ENCODE data around the gene CASP8.

The CASP8 gene

DNA sequence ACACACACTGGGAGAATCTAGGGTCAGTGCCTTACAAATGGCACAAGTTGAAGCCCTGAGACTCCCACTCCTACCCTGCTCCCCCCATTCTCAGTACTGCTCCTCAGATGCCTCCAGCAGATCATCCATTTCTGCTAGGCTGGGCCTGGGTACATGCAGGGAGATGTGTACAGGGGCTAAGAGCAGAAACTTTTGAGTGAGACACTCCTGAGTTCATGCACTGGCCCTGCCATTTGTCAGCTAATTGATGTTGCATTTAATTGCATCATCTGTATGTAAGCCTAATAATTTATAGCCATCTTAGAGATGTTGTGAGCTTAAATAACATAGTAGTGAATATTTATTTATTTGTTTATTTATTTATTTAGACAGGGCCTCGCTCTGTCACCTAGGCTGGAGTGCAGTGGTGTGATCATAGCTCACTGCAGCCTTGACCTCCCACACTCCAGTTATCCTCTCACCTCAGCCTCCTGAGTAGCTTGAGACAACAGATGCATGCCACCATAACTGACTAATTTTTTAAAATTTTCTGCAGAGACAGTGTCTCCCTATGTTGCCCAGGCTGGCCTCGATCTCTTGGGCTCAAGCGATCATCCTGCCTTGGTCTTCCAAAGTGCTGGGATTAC is 4.8 kb upstream of the CASP8 start:
- Mint-ChIP-seq H3K36me3 (ENCODE audit: low read depth) (peaks cover 26% of the 10 kb centered on the region), H3K27ac (peak overlapping the region; percentile 97), H3K4me3 (peak overlapping the region; percentile 15), H3K27me3 (ENCODE audit: low read depth) (no peaks in the 10 kb centered on the region), H3K9me3 (peaks cover 9% of the 10 kb centered on the region), H3K4me1 (ENCODE audit: low read depth) (peaks cover 62% of the 10 kb centered on the region)

DNA sequence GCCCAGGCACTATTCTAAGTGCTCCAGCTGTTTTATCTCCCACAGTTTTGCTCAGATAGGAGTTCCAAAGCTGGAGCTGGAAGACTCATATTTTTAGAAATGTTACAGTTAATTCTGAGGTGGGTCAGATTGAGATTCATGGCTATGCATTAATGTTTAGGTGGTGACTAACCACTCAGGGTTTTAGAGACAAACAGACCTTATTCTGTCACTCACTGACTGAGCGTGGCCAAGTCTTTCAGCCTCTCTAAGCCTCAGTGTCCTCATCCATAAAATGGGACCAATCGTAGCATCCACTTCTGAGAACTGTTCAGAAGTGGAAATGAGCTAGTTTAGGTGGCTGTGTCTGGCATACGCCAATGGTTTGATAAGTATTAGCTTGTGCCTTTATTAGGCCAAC is 4.3 kb upstream of the CASP8 start:
- Mint-ChIP-seq H3K36me3 (ENCODE audit: low read depth) (peaks cover 23% of the 10 kb centered on the region), H3K27me3 (ENCODE audit: low read depth) (no peaks in the 10 kb centered on the region), H3K4me3 (no peak overlapping the region), H3K9me3 (peaks cover 4% of the 10 kb centered on the region), H3K4me1 (ENCODE audit: low read depth) (peaks cover 57% of the 10 kb centered on the region), H3K27ac (peak overlapping the region; percentile 97)

DNA sequence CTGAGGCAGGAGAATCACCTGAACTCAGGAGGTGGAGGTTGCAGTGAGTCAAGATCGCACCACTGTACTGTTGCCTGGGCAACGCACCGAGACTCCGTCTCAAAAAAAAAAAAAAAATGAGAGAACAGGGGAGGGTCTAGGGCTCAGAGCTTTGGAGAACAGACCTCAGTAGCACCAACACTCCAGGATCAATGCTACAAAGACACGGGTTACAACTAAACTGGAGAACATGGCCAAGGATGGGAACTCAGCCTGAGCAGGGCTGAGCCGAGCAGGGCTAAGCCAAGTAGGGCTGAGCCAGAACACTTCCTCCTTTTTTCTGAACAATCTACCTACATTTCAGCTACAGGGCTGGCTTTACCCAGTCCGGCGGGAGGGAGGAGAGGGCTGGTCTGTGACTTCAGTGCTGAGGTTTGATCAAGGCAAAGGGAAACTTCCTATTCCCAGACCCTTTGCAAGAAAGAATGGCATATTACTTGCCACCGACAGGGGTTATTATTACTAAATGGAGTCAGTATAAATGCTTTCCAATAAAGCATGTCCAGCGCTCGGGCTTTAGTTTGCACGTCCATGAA is 2.9 kb upstream of the CASP8 start:
- Mint-ChIP-seq H3K9me3 (no peaks in the 10 kb centered on the region), H3K36me3 (ENCODE audit: low read depth) (peaks cover 24% of the 10 kb centered on the region), H3K27me3 (ENCODE audit: low read depth) (no peaks in the 10 kb centered on the region), H3K4me3 (peak overlapping the region; percentile 91), H3K4me1 (ENCODE audit: low read depth) (peaks cover 50% of the 10 kb centered on the region), H3K27ac (peak overlapping the region; percentile 97)

DNA sequence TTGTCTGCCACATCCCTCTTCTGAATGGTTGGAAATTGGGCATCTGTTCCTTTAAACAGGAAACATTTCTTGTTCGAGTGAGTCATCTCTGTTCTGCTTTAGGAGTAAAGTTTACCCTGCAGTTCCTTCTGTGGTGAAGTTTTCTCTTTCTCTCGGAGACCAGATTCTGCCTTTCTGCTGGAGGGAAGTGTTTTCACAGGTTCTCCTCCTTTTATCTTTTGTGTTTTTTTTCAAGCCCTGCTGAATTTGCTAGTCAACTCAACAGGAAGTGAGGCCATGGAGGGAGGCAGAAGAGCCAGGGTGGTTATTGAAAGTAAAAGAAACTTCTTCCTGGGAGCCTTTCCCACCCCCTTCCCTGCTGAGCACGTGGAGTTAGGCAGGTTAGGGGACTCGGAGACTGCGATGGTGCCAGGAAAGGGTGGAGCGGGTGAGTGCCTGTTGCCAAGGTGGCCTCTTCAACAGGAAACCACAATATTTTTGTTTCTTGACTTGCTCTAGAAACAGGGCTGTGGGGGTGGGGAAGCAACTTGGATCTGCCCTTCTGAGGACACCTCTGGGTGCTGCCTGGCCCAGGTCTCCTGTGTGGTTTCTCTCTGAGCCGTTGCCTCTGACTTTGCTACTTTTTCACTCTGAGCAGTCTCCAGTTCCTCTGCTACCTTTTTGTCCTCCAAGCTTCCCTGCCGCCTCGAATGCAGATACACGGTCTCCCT is 2.2 kb upstream of the CASP8 start:
- Mint-ChIP-seq H3K27ac (peak overlapping the region; percentile 97), H3K9me3 (no peaks in the 10 kb centered on the region), H3K4me1 (ENCODE audit: low read depth) (peaks cover 49% of the 10 kb centered on the region), H3K27me3 (ENCODE audit: low read depth) (no peaks in the 10 kb centered on the region), H3K36me3 (ENCODE audit: low read depth) (peaks cover 25% of the 10 kb centered on the region), H3K4me3 (peak overlapping the region; percentile 91)

DNA sequence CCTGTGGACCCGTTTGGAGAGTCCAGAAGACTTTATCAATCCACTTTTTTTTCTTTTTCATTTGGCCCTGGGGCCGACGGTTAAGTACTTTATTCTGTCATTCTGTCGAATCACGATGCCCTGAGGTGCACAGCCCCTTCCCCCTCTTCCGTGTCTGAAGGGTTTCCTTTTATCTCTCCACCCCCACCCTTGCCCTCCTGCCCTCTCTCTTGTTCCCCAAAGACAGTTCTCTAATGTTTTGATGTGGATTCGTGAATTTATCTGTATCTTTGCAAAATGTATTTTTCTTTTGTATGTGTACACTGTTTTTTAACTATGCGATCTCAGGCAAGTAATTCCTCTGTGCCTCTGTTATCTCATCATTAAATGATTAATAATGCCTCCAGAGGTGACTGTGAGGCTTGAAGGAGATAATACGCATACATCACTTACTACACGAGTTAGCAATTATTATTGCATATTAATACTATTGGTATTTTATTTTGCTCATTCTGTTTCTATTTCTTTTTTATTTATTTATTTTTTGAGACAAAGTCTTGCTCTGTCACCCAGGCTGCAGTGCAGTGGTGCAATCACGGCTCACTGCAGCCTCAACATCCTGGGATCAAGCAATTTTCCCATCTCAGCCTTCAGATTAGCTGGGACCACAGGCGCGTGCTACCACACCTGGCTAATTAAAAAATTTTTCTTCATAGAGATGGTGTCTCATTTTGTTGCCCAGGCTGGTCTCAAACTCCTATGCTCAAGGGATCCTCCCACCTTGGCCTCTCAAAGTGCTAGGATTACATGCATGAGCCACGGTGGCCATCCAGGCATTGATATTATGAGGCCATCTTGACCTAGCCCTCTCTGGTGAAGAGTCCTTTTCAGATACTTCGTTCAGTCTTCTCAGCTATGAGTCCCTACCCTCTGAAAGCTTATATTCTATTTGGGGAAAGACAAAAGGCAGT is 1.4 kb upstream of the CASP8 start:
- Mint-ChIP-seq H3K9me3 (no peaks in the 10 kb centered on the region), H3K27me3 (ENCODE audit: low read depth) (no peaks in the 10 kb centered on the region), H3K36me3 (ENCODE audit: low read depth) (peaks cover 27% of the 10 kb centered on the region), H3K4me3 (peak overlapping the region; percentile 91), H3K27ac (peak overlapping the region; percentile 97), H3K4me1 (ENCODE audit: low read depth) (peaks cover 53% of the 10 kb centered on the region)

DNA sequence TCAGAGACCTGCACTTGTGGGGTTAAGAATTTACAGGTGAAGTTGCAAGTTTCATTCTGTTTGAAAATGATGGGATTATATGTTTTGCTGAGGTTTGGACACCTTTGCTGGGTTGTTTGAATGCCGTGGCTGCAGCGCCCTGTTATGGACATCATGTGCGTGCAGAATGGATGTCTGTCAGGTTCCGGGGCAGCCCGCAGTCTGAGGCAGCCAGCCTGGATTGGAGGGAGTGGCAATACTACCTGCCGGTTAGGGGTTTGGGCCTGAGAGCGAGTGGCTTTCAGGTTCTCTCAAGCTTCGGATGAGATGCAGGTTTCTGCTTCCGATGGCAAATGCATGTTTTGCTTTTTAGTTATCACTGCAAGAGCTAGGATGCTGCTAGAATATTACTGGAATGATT is 1.1 kb downstream of the CASP8 start:
- Mint-ChIP-seq H3K4me3 (peak overlapping the region; percentile 94), H3K9me3 (no peaks in the 10 kb centered on the region), H3K27ac (peak overlapping the region; percentile 97), H3K27me3 (ENCODE audit: low read depth) (no peaks in the 10 kb centered on the region), H3K4me1 (ENCODE audit: low read depth) (peaks cover 57% of the 10 kb centered on the region), H3K36me3 (ENCODE audit: low read depth) (peaks cover 30% of the 10 kb centered on the region)

DNA sequence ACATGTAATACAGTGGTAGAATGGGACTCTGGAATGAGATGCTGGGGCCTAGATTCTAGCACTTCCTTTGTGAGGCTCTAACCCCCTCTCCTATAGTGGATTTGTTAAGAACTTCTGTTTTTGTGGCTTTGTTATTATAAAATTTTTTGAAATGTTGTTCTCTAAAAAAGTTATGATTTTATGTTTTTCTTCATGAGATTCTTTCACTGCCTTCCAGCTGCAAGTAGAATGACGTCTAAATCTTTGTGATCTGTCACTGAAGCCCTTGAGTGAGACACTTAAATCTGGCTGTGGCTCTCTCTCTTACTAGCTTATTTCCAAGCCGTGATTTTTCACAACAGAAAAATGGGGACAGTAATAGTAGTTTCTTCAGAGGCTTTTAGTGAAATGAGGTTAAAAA is 1.6 kb downstream of the CASP8 start:
- Mint-ChIP-seq H3K9me3 (no peaks in the 10 kb centered on the region), H3K27ac (peak overlapping the region; percentile 97), H3K27me3 (ENCODE audit: low read depth) (no peaks in the 10 kb centered on the region), H3K4me1 (ENCODE audit: low read depth) (peaks cover 59% of the 10 kb centered on the region), H3K36me3 (ENCODE audit: low read depth) (peaks cover 34% of the 10 kb centered on the region), H3K4me3 (peak overlapping the region; percentile 94)

DNA sequence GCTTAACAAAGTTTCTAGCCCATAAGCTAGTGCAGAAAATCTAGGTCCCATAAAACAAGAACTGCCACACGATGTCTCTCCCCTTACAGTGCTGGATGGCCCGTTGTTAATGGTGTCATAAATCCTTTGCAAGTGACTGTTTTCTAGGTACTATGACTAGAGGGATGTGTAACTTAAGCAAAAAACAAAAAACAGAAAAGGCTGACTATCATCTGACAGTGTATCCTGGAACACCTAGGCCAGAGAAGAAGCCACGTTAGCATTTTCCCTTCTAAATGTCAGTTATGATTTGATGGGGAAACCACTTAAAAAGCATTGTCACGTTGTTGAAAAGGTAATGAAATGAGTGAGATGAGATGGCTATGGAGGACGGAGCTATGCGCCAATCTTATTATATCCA is 2.4 kb downstream of the CASP8 start:
- Mint-ChIP-seq H3K27ac (peak overlapping the region; percentile 88), H3K4me1 (ENCODE audit: low read depth) (peaks cover 60% of the 10 kb centered on the region), H3K27me3 (ENCODE audit: low read depth) (no peaks in the 10 kb centered on the region), H3K36me3 (ENCODE audit: low read depth) (peaks cover 38% of the 10 kb centered on the region), H3K4me3 (peak overlapping the region; percentile 81), H3K9me3 (no peaks in the 10 kb centered on the region)

DNA sequence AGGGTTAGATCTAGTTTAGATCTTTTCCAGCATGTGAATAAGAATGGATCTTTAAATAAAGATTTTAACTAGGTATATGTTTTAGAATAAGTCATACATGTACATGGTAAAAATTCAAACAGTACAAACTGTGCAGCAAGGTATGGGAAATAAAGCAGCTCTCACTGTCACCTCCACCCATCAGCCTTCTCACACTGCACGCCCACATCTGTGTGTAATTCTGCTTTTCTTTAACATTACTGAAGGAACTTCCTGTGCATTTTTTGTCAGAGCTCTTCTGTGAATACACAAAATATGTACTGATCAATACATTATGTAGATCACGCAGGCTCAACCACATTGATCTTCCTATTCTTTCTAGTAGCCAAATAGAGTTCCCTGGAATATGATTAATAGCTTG is 3.4 kb downstream of the CASP8 start:
- Mint-ChIP-seq H3K36me3 (ENCODE audit: low read depth) (peaks cover 42% of the 10 kb centered on the region), H3K27me3 (ENCODE audit: low read depth) (no peaks in the 10 kb centered on the region), H3K27ac (peak overlapping the region; percentile 88), H3K9me3 (no peaks in the 10 kb centered on the region), H3K4me3 (peak overlapping the region; percentile 81), H3K4me1 (ENCODE audit: low read depth) (peaks cover 55% of the 10 kb centered on the region)

DNA sequence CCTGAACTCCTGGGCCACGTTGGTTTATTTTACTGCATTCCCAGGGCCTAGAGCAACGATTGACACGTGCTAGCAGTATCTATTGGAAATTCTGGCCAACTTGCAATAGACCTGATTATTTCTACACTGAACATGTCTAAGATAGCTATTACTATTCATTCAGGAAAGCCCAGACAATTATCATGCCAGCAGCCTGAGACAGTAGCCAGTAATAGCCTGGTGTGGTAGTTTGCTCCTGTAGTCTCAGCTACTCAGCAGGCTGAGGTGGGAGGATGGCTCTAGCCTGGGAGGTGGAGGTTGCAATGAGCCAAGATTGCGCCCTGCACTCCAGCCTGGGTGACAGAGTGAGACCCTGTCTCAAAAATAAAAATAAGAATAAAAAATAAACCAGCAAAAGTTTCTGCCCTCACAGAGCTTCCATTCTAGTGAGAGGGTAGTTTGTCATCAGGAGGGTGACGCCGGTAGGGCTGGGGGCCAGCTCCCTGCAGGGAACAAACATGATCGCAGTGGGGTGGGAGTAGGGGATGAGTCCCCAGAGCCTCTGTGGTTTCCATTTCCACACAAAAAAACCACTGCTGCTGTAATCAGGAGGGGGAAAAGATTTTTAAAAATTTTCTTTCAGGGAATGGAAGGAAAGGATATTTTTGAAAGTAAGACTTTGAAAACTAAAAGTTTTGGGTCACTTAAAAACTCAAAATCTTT is 4.3 kb downstream of the CASP8 start:
- Mint-ChIP-seq H3K36me3 (ENCODE audit: low read depth) (peaks cover 47% of the 10 kb centered on the region), H3K9me3 (no peaks in the 10 kb centered on the region), H3K27me3 (ENCODE audit: low read depth) (no peaks in the 10 kb centered on the region), H3K4me3 (peak overlapping the region; percentile 81), H3K27ac (peak overlapping the region; percentile 88), H3K4me1 (ENCODE audit: low read depth) (peaks cover 53% of the 10 kb centered on the region)

DNA sequence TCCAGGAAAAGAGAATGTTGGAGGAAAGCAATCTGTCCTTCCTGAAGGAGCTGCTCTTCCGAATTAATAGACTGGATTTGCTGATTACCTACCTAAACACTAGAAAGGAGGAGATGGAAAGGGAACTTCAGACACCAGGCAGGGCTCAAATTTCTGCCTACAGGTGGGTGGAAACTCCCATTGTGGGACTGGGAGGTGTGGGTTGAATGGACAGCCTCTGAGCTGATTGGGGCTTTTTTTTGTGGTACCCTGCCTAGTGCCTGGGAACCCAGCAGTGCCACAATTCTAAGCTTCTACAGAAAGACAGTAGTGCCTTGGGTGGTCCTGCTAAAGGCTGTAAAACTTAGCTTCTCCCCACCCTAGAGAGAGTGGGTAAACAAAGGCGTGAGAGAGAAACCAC is 6.3 kb downstream of the CASP8 start:
- no peaks in the 10 kb centered on the region for H3K9me3 Mint-ChIP-seq
- H3K4me3 Mint-ChIP-seq: peak overlapping the region; percentile 32
- peaks cover 54% of the 10 kb centered on the region for H3K36me3 Mint-ChIP-seq (ENCODE audit: low read depth)
- H3K27ac Mint-ChIP-seq: peak overlapping the region; percentile 58
- peaks cover 56% of the 10 kb centered on the region for H3K4me1 Mint-ChIP-seq (ENCODE audit: low read depth)
- no peaks in the 10 kb centered on the region for H3K27me3 Mint-ChIP-seq (ENCODE audit: low read depth)

DNA sequence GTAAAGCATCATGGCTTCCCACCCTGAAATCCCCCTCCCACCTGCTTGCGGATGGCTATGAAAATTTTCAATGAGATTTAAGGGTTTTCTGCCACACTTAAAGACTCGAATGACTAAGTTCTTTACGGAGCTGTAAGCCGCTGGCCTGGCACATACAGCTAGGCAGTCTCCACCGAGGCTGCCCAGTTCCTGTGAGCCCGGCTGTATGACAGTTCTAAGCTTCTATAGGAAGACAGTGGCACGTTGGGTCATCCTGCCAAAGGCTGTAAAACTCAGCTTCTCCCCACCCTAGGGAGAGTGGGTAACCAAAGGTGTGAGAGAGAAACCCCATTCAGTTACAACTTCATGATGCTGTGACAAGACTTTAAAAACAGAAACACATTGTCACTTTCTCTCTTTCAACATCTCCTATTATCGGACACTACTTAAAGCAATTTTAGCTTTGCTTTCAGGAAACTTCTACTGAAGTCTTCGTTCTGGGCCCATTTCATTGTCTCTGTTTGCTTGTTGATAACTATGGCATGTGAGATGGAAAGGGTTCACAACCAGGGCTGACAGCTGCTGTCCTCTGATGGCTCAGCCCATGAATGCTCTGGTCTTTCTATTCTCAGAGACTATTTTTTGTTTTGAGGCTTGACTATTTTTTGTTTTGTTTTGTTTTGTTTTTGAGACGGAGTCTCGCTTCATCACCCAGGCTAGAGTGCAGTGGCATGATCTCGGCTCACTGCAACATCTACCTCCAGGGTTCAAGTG is 7.1 kb downstream of the CASP8 start:
- Mint-ChIP-seq H3K4me3 (no peak overlapping the region), H3K27ac (peak overlapping the region; percentile 13), H3K27me3 (ENCODE audit: low read depth) (no peaks in the 10 kb centered on the region), H3K36me3 (ENCODE audit: low read depth) (peaks cover 55% of the 10 kb centered on the region), H3K9me3 (no peaks in the 10 kb centered on the region), H3K4me1 (ENCODE audit: low read depth) (peaks cover 60% of the 10 kb centered on the region)

DNA sequence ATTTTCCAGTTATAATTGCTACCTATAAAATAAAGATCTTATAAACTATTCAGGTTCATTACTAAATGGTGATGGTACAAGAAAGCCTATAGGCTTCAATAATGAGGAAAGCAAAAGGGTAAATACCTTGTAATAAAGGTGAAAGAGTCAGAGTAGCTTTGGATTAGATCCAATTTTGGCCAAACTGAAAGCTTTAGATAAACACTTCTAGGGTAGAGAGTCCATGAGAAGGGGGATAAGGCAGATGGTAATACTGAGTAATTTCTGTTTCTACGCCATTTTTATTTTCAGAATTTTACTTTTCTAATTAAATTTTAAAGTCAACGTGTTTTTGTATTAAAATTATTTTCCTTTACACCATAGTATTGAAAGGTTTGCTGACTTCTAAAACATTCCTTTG is 9.4 kb downstream of the CASP8 start:
- Mint-ChIP-seq H3K9me3 (no peaks in the 10 kb centered on the region), H3K27ac (no peak overlapping the region), H3K4me3 (no peak overlapping the region), H3K27me3 (ENCODE audit: low read depth) (no peaks in the 10 kb centered on the region), H3K36me3 (ENCODE audit: low read depth) (peaks cover 66% of the 10 kb centered on the region), H3K4me1 (ENCODE audit: low read depth) (peaks cover 53% of the 10 kb centered on the region)
